Neural cell (in vitro differentiated cells): ENCODE data around the gene TNFRSF14. TPM values are rescaled to one million over a fixed set of nuclear protein-coding genes. Genes with fewer than 3 reads are reported as not detected.

Source experiments
- H2AFZ ChIP-seq: fragments of 200-600, 300-800 bp; sonication (generic), shearing (Covaris generic); 2 replicates; pipeline ENCODE4 v1.6.0; 2014; ENCODE audit warnings: low read depth, mild to moderate bottlenecking, antibody characterized with exemption, low read length, moderate library complexity
- H3F3A ChIP-seq: fragments of 200-600 bp; shearing (Covaris generic); 2 replicates; pipeline ENCODE4 v1.6.1; 2016; ENCODE audit warnings: mild to moderate bottlenecking, moderate library complexity, mixed read lengths, antibody characterized with exemption, low read length; ENCODE audit not compliant: insufficient read depth, poor library complexity, severe bottlenecking
- H3K27ac ChIP-seq: fragments of 200-600, 300-800 bp; sonication (generic), shearing (Covaris generic); 2 replicates; pipeline ENCODE4 v1.5.1; 2014; ENCODE audit warnings: mild to moderate bottlenecking, low read length, moderate library complexity
- H3K27me3 ChIP-seq: fragments of 300-800, 200-600 bp; sonication (generic), shearing (Covaris generic); 2 replicates; pipeline ENCODE4 v1.6.0; 2014; ENCODE audit warnings: mild to moderate bottlenecking, low read depth, low read length, moderate library complexity; ENCODE audit not compliant: insufficient read depth
- H3K36me3 ChIP-seq: fragments of 300-800, 200-600 bp; sonication (generic), shearing (Covaris generic); 2 replicates; pipeline ENCODE4 v1.5.1; 2014; ENCODE audit warnings: mild to moderate bottlenecking, antibody characterized with exemption, low read length, moderate library complexity; ENCODE audit not compliant: insufficient read depth
- H3K4me2 ChIP-seq: fragments of 300-800, 200-600 bp; sonication (generic), shearing (Covaris generic); 2 replicates; pipeline ENCODE4 v1.6.0; 2014; ENCODE audit warnings: mild to moderate bottlenecking, low read length
- H3K4me3 ChIP-seq: fragments of 300-800, 200-600 bp; sonication (generic), shearing (Covaris generic); 2 replicates; pipeline ENCODE4 v1.5.1; 2014; ENCODE audit warnings: mild to moderate bottlenecking, low read length, moderate library complexity
- H3K79me2 ChIP-seq: fragments of 200-600 bp; shearing (Covaris generic); replicated peaks from 2 replicates; pipeline ENCODE4 v1.6.0; 2014; ENCODE audit warnings: mild to moderate bottlenecking, low read length, moderate library complexity; ENCODE audit not compliant: insufficient read depth
- H3K9ac ChIP-seq: fragments of 300-800, 200-600 bp; sonication (generic), shearing (Covaris generic); 2 replicates; pipeline ENCODE4 v1.6.1; 2016; ENCODE audit warnings: mild to moderate bottlenecking, low read length, mixed read lengths
- H3K9me2 ChIP-seq: fragments of 200-600 bp; shearing (Covaris generic); 2 replicates; pipeline ENCODE4 v1.6.1; 2016; ENCODE audit warnings: mild to moderate bottlenecking, low read length, mixed read lengths; ENCODE audit not compliant: insufficient read depth
- H3K9me3 ChIP-seq: fragments of 200-600, 300-800 bp; sonication (generic), shearing (Covaris generic); 2 replicates; pipeline ENCODE4 v1.6.1; 2016; ENCODE audit warnings: mild to moderate bottlenecking, mixed run types, low read length, moderate library complexity, mixed read lengths
- H4K20me1 ChIP-seq: fragments of 200-600 bp; shearing (Covaris generic); 2 replicates; pipeline ENCODE4 v1.6.1; 2016; ENCODE audit warnings: mild to moderate bottlenecking, mixed run types; ENCODE audit not compliant: insufficient read depth
- EP300 ChIP-seq: fragments of 450-650 bp; conservative IDR thresholded peaks from 2 replicates; pipeline ENCODE4 v1.6.1; 2014; ENCODE audit warnings: antibody characterized with exemption, mild to moderate bottlenecking, moderate library complexity; ENCODE audit not compliant: poor library complexity, severe bottlenecking
- EZH2 ChIP-seq: fragments of 200-600, 300-800 bp; shearing (Covaris generic), sonication (generic); IDR thresholded peaks from 2 replicates; pipeline ENCODE4 v1.6.1; 2014; ENCODE audit warnings: antibody characterized with exemption, low read length, borderline replicate concordance, mild to moderate bottlenecking; ENCODE audit not compliant: insufficient read depth, poor library complexity, severe bottlenecking
- MXI1 ChIP-seq: fragments of 450-650 bp; conservative IDR thresholded peaks from 2 replicates; pipeline ENCODE4 v1.6.1; 2014; ENCODE audit warnings: antibody characterized with exemption, mild to moderate bottlenecking; ENCODE audit not compliant: poor library complexity, severe bottlenecking
- POLR2AphosphoS5 ChIP-seq: IDR thresholded peaks from 2 replicates; pipeline ENCODE4 v1.6.1; 2012
- RAD21 ChIP-seq: fragments of 450-650 bp; conservative IDR thresholded peaks from 2 replicates; pipeline ENCODE4 v1.6.1; 2014; ENCODE audit warnings: antibody characterized with exemption, mild to moderate bottlenecking, moderate library complexity
- SMC3 ChIP-seq: fragments of 450-650 bp; conservative IDR thresholded peaks from 2 replicates; pipeline ENCODE4 v1.6.1; 2014; ENCODE audit warnings: antibody characterized with exemption, mild to moderate bottlenecking, moderate library complexity; ENCODE audit not compliant: poor library complexity
- TAF1 ChIP-seq: IDR thresholded peaks from 2 replicates; pipeline ENCODE4 v1.6.1; 2012; ENCODE audit warnings: low read depth
- polyA plus RNA-seq: library from polyadenylated mRNA; depleted of rRNA; stranded (reverse); fragments of >200 nt; gene quantifications from 2 replicates; pipeline ENCODE4 v1.2.3, GENCODE V29; 2014
- TF ChIP-seq, protein P1 (sequence below): fragments of 450-650 bp; IDR thresholded peaks from 2 replicates; pipeline ENCODE4 v1.5.1; 2014; ENCODE audit warnings: antibody characterized with exemption, mild to moderate bottlenecking, moderate library complexity; ENCODE audit not compliant: poor library complexity, severe bottlenecking
- TF ChIP-seq, protein P2 (sequence below): IDR thresholded peaks from 2 replicates; pipeline ENCODE4 v1.6.1; 2012; ENCODE audit warnings: borderline replicate concordance

The TNFRSF14 gene
- polyA plus RNA-seq, 1 donor from 2014 or later: 1.1 TPM

DNA sequence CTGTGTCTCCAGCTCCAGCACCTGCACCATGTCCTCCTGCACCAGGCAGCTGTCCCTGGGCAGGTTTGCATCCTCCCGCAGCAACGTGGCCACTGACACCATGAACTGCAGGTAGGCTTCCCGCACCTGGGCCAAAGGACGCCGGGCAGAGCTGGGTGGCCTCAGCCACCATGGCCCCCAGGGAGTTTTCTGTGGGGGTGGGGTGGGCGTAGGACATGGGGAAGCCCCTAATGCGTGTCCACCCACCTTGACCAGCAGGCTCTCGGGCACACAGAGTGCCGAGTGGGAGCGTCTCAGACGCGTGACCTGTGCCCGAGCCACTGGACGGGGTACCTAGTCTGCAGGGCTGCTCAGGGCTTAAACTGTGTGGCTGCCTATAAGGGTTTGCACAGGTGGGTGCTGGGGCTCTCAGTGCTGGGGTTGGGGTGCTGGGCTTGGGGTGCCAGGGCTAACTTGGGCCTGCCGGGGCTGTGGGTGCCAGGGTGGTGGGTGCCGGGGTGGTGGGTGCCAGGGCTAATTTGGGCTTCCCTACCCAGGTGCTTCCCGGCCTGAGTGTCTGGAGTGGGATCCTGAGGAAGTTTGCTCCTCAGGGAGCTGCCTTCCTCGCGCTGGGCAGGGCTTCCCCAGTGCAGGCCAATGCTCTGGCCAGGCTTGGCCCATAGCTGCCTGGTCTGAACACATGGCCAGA, 48.1 kb downstream of the TNFRSF14 start:
- H2AFZ ChIP-seq: no peak overlapping the region
- H3K4me2 ChIP-seq: no peak overlapping the region
- H3K27ac ChIP-seq: no peak overlapping the region
- no peaks in the 10 kb centered on the region for H3K79me2 ChIP-seq
- no peaks in the 10 kb centered on the region for H4K20me1 ChIP-seq
- H3K4me3 ChIP-seq: no peak overlapping the region
- no peak for TF ChIP-seq RAD21
- TF ChIP-seq, protein P1, sequence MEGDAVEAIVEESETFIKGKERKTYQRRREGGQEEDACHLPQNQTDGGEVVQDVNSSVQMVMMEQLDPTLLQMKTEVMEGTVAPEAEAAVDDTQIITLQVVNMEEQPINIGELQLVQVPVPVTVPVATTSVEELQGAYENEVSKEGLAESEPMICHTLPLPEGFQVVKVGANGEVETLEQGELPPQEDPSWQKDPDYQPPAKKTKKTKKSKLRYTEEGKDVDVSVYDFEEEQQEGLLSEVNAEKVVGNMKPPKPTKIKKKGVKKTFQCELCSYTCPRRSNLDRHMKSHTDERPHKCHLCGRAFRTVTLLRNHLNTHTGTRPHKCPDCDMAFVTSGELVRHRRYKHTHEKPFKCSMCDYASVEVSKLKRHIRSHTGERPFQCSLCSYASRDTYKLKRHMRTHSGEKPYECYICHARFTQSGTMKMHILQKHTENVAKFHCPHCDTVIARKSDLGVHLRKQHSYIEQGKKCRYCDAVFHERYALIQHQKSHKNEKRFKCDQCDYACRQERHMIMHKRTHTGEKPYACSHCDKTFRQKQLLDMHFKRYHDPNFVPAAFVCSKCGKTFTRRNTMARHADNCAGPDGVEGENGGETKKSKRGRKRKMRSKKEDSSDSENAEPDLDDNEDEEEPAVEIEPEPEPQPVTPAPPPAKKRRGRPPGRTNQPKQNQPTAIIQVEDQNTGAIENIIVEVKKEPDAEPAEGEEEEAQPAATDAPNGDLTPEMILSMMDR: no peak
- no peak for TF ChIP-seq MXI1
- no peak for TF ChIP-seq POLR2AphosphoS5
- TF ChIP-seq TAF1: no peak
- TF ChIP-seq SMC3: no peak
- TF ChIP-seq, protein P2, sequence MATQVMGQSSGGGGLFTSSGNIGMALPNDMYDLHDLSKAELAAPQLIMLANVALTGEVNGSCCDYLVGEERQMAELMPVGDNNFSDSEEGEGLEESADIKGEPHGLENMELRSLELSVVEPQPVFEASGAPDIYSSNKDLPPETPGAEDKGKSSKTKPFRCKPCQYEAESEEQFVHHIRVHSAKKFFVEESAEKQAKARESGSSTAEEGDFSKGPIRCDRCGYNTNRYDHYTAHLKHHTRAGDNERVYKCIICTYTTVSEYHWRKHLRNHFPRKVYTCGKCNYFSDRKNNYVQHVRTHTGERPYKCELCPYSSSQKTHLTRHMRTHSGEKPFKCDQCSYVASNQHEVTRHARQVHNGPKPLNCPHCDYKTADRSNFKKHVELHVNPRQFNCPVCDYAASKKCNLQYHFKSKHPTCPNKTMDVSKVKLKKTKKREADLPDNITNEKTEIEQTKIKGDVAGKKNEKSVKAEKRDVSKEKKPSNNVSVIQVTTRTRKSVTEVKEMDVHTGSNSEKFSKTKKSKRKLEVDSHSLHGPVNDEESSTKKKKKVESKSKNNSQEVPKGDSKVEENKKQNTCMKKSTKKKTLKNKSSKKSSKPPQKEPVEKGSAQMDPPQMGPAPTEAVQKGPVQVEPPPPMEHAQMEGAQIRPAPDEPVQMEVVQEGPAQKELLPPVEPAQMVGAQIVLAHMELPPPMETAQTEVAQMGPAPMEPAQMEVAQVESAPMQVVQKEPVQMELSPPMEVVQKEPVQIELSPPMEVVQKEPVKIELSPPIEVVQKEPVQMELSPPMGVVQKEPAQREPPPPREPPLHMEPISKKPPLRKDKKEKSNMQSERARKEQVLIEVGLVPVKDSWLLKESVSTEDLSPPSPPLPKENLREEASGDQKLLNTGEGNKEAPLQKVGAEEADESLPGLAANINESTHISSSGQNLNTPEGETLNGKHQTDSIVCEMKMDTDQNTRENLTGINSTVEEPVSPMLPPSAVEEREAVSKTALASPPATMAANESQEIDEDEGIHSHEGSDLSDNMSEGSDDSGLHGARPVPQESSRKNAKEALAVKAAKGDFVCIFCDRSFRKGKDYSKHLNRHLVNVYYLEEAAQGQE: no peak
- no peak for TF ChIP-seq EZH2
- H3K9me2 ChIP-seq: no peaks in the 10 kb centered on the region
- no peaks in the 10 kb centered on the region for H3K36me3 ChIP-seq
- no peaks in the 10 kb centered on the region for H3K27me3 ChIP-seq
- no peaks in the 10 kb centered on the region for H3F3A ChIP-seq
- H3K9ac ChIP-seq: no peak overlapping the region
- H3K9me3 ChIP-seq: no peaks in the 10 kb centered on the region

DNA sequence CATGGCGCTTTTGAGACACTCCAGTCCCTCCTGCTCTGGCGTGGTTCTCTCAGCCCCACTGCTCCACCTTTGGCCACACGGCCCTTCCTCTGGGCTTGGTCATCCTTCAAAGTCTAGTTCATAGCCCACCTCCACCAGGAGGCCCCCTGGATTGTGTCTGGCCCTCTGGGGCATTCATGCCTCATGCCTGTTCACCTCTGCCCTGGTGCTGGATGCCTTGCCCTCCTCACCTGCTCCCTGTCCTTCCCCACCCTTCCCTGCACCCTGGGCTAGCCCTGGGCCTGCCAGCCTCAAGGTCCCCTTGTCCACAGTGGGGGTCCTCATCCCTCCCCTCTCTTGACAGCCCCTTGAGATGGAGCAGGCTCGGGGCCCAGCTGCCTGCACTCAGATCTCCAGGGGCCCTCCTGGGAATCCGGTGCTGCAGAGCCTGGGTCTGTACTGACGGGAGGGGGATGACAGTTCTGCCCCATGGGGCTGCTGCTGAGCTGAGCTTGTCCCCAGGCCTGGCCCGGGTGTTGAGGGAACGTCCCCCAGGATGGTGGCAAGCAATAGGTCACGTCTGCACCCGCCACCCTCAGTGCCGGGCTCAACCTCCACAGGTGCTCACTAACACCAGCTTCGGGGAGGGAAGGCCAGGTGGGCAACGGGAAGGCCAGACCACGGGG, 48.8 kb downstream of the TNFRSF14 start:
- no peak overlapping the region for H3K27ac ChIP-seq
- no peaks in the 10 kb centered on the region for H3F3A ChIP-seq
- no peak overlapping the region for H3K4me3 ChIP-seq
- no peak overlapping the region for H2AFZ ChIP-seq
- H3K79me2 ChIP-seq: no peaks in the 10 kb centered on the region
- H3K9ac ChIP-seq: no peak overlapping the region
- H3K4me2 ChIP-seq: no peak overlapping the region
- TF ChIP-seq POLR2AphosphoS5 (no peak), EP300 (no peak), MXI1 (no peak), TAF1 (no peak), SMC3 (no peak), RAD21 (no peak), EZH2 (no peak)
- TF ChIP-seq, protein P1: no peak
- TF ChIP-seq, protein P2: no peak
- H3K9me3 ChIP-seq: no peaks in the 10 kb centered on the region
- no peaks in the 10 kb centered on the region for H3K36me3 ChIP-seq
- H3K9me2 ChIP-seq: no peaks in the 10 kb centered on the region
- no peaks in the 10 kb centered on the region for H4K20me1 ChIP-seq
- H3K27me3 ChIP-seq: no peaks in the 10 kb centered on the region
